Measurements from ENCODE around the gene ZHX3. TPM values are rescaled to one million over a fixed set of nuclear protein-coding genes. Genes with fewer than 3 reads are reported as not detected.

The ZHX3 gene
- total and polyA plus RNA-seq, 9 of the 15 experiments (the other 6 are each of a cell fraction or from before 2014, with no cell fraction given): 0.80 to 14.6 (median 4.9) TPM

DNA sequence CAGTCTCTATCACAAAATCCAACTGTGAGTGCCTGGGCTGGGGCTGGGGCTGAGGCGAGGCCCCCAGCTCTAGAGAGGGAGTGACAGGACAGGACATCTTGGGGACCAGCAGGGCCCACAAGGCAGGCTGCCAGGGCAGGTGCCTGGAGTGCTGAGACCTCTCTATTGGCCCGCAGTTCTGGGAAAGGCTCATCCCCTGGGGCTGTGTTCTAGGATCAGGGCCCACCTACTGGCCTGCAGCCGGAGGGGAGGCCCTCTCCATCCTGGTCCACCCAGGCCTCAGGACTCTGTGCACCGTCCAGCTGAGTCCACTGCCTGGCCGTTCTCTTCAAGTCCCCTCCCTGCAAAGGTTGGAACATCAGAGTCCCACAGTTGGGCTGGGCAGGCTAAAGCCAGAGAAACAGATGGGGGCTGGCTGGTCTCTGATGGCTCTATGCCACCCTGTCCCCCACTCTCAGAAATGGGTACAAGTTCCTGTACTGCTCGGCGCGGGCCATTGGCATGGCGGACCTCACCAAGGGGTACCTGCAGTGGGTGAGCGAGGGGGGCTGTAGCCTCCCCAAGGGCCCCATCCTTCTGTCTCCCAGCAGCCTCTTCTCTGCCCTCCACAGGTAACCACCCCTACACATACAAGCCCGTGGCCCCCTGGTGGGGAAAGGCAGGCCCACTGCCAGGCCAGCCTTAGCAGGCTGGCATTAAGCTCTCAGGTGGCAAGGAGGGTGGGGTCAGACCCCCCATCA is 40.1 kb upstream of the ZHX3 start (continued):
- TF ChIP-seq, protein P1, sequence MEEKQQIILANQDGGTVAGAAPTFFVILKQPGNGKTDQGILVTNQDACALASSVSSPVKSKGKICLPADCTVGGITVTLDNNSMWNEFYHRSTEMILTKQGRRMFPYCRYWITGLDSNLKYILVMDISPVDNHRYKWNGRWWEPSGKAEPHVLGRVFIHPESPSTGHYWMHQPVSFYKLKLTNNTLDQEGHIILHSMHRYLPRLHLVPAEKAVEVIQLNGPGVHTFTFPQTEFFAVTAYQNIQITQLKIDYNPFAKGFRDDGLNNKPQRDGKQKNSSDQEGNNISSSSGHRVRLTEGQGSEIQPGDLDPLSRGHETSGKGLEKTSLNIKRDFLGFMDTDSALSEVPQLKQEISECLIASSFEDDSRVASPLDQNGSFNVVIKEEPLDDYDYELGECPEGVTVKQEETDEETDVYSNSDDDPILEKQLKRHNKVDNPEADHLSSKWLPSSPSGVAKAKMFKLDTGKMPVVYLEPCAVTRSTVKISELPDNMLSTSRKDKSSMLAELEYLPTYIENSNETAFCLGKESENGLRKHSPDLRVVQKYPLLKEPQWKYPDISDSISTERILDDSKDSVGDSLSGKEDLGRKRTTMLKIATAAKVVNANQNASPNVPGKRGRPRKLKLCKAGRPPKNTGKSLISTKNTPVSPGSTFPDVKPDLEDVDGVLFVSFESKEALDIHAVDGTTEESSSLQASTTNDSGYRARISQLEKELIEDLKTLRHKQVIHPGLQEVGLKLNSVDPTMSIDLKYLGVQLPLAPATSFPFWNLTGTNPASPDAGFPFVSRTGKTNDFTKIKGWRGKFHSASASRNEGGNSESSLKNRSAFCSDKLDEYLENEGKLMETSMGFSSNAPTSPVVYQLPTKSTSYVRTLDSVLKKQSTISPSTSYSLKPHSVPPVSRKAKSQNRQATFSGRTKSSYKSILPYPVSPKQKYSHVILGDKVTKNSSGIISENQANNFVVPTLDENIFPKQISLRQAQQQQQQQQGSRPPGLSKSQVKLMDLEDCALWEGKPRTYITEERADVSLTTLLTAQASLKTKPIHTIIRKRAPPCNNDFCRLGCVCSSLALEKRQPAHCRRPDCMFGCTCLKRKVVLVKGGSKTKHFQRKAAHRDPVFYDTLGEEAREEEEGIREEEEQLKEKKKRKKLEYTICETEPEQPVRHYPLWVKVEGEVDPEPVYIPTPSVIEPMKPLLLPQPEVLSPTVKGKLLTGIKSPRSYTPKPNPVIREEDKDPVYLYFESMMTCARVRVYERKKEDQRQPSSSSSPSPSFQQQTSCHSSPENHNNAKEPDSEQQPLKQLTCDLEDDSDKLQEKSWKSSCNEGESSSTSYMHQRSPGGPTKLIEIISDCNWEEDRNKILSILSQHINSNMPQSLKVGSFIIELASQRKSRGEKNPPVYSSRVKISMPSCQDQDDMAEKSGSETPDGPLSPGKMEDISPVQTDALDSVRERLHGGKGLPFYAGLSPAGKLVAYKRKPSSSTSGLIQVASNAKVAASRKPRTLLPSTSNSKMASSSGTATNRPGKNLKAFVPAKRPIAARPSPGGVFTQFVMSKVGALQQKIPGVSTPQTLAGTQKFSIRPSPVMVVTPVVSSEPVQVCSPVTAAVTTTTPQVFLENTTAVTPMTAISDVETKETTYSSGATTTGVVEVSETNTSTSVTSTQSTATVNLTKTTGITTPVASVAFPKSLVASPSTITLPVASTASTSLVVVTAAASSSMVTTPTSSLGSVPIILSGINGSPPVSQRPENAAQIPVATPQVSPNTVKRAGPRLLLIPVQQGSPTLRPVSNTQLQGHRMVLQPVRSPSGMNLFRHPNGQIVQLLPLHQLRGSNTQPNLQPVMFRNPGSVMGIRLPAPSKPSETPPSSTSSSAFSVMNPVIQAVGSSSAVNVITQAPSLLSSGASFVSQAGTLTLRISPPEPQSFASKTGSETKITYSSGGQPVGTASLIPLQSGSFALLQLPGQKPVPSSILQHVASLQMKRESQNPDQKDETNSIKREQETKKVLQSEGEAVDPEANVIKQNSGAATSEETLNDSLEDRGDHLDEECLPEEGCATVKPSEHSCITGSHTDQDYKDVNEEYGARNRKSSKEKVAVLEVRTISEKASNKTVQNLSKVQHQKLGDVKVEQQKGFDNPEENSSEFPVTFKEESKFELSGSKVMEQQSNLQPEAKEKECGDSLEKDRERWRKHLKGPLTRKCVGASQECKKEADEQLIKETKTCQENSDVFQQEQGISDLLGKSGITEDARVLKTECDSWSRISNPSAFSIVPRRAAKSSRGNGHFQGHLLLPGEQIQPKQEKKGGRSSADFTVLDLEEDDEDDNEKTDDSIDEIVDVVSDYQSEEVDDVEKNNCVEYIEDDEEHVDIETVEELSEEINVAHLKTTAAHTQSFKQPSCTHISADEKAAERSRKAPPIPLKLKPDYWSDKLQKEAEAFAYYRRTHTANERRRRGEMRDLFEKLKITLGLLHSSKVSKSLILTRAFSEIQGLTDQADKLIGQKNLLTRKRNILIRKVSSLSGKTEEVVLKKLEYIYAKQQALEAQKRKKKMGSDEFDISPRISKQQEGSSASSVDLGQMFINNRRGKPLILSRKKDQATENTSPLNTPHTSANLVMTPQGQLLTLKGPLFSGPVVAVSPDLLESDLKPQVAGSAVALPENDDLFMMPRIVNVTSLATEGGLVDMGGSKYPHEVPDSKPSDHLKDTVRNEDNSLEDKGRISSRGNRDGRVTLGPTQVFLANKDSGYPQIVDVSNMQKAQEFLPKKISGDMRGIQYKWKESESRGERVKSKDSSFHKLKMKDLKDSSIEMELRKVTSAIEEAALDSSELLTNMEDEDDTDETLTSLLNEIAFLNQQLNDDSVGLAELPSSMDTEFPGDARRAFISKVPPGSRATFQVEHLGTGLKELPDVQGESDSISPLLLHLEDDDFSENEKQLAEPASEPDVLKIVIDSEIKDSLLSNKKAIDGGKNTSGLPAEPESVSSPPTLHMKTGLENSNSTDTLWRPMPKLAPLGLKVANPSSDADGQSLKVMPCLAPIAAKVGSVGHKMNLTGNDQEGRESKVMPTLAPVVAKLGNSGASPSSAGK (IDR thresholded peaks at IDR 0.05): no peak
